Chondrocyte (in vitro differentiated cells): Measurements from ENCODE around the gene PLEKHH2. TPM values are rescaled to one million over a fixed set of nuclear protein-coding genes. Genes with fewer than 3 reads are reported as not detected.

ENCODE experiments used
- DNase-seq: peaks from one replicate; pipeline ENCODE4 v3.0.0; 2021; ENCODE audit warnings: mixed read lengths, low spot score
- H3K27ac Mint-ChIP-seq: one replicate; pipeline ENCODE4 v1.8.0; 2021; ENCODE audit warnings: mild to moderate bottlenecking, moderate library complexity, mixed read lengths; ENCODE audit not compliant: unreplicated experiment
- H3K27me3 Mint-ChIP-seq: 2 replicates; pipeline ENCODE4 v1.8.0; 2021; ENCODE audit warnings: low read depth, mixed read lengths
- H3K36me3 Mint-ChIP-seq: 2 replicates; pipeline ENCODE4 v1.8.0; 2021; ENCODE audit warnings: low read depth, mixed read lengths
- H3K4me1 Mint-ChIP-seq: 2 replicates; pipeline ENCODE4 v1.8.0; 2021; ENCODE audit warnings: low read depth, mild to moderate bottlenecking, mixed read lengths
- H3K4me3 Mint-ChIP-seq: one replicate; pipeline ENCODE4 v1.8.0; 2021; ENCODE audit warnings: mild to moderate bottlenecking, moderate library complexity, mixed read lengths; ENCODE audit not compliant: unreplicated experiment
- H3K9me3 Mint-ChIP-seq: 2 replicates; pipeline ENCODE4 v1.8.0; 2021; ENCODE audit warnings: low read depth, mixed read lengths
- total RNA-seq: library from RNA; stranded (reverse); gene quantifications from 3 replicates; pipeline ENCODE4 v1.2.1, GENCODE V29; 2021
- TF ChIP-seq, protein P1 (sequence below): fragments of 200-600 bp; sonication (generic); IDR thresholded peaks from 2 replicates; pipeline ENCODE4 v1.5.0; 2021; ENCODE audit warnings: antibody characterized with exemption, mild to moderate bottlenecking, moderate library complexity

PLEKHH2 gene
- total RNA-seq, 1 donor from 2014 or later = 4.9 TPM

DNA sequence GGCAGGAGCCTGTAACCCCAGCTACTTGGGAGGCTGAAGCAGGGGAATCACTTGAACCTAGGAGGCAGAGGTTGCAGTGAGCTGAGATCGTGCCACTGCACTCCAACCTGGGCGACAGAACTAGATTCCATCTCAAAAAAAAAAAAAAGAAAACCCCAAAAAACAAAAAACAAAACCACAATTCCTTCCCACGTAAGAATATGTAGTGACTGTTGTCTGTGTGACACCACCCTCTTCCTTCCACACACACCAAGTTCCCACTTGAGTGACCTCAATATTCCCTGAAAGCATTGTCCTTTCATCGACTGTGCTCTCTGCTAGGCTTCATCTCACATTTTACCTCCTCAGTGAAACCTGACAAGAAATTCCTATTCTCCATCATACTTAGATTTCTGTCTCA is 32.4 kb upstream of the PLEKHH2 start:
- TF ChIP-seq, protein P1, sequence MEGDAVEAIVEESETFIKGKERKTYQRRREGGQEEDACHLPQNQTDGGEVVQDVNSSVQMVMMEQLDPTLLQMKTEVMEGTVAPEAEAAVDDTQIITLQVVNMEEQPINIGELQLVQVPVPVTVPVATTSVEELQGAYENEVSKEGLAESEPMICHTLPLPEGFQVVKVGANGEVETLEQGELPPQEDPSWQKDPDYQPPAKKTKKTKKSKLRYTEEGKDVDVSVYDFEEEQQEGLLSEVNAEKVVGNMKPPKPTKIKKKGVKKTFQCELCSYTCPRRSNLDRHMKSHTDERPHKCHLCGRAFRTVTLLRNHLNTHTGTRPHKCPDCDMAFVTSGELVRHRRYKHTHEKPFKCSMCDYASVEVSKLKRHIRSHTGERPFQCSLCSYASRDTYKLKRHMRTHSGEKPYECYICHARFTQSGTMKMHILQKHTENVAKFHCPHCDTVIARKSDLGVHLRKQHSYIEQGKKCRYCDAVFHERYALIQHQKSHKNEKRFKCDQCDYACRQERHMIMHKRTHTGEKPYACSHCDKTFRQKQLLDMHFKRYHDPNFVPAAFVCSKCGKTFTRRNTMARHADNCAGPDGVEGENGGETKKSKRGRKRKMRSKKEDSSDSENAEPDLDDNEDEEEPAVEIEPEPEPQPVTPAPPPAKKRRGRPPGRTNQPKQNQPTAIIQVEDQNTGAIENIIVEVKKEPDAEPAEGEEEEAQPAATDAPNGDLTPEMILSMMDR = no peak
- Mint-ChIP-seq H3K27ac (no peak overlapping the region), H3K36me3 (no peaks in the 10 kb centered on the region), H3K4me1 (peaks cover 8% of the 10 kb centered on the region), H3K4me3 (no peak overlapping the region), H3K27me3 (no peaks in the 10 kb centered on the region), H3K9me3 (no peaks in the 10 kb centered on the region)
- DNase-seq = no peak

DNA sequence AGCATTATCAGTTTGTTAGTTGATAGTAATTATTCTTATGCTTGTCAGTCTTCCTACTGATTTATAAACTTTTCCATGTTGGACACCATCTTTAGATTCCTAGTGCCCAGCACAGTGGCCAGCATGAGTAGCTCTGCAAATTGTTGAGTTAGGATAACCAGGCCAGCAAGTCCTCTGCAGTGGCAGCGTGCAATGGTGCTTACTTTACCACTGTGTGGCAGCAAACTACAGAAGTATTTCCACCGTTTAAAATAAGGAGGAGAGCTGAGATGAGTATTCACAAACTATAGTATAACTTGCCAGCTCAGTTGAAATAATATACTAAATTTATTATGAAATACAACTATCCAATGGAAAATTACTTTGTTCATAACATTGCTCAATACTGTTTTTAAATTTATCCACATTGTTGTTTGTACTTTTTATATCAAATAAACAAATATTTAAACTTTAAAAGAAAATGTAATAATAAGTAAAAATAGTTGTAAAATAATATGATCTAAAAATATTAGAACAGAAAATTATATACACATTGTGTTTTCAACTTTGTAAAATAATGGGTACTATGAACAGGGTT is 31.9 kb upstream of the PLEKHH2 start:
- H3K4me3 Mint-ChIP-seq = no peak overlapping the region
- TF ChIP-seq, protein P1 = peak; percentile 84
- H3K4me1 Mint-ChIP-seq = peaks cover 8% of the 10 kb centered on the region
- no peak overlapping the region for H3K27ac Mint-ChIP-seq
- no peak for DNase-seq
- H3K9me3 Mint-ChIP-seq = no peaks in the 10 kb centered on the region
- no peaks in the 10 kb centered on the region for H3K36me3 Mint-ChIP-seq
- H3K27me3 Mint-ChIP-seq = no peaks in the 10 kb centered on the region

DNA sequence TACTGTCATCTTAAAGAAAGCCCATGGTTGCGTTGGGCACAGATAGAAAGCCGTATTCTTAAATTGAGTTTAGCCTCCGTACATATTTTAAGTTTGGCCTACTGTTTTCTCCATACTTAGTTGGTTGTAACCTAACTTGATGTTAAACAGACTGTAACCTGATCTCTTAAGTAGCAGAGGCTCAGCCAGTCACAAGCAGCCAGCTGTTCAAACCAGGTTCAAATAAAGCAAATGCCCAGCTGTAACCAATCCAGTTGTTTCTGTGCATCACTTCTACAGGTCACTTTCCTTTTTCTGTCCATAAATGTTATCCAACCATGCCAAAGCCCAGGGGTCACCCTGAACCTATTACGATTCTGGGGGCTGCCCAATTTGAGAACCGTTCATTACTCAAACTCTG is 31.2 kb upstream of the PLEKHH2 start:
- Mint-ChIP-seq H3K36me3 (no peaks in the 10 kb centered on the region), H3K4me1 (peaks cover 8% of the 10 kb centered on the region), H3K9me3 (no peaks in the 10 kb centered on the region), H3K27ac (no peak overlapping the region), H3K4me3 (no peak overlapping the region), H3K27me3 (no peaks in the 10 kb centered on the region)
- TF ChIP-seq, protein P1 = no peak
- DNase-seq = no peak

DNA sequence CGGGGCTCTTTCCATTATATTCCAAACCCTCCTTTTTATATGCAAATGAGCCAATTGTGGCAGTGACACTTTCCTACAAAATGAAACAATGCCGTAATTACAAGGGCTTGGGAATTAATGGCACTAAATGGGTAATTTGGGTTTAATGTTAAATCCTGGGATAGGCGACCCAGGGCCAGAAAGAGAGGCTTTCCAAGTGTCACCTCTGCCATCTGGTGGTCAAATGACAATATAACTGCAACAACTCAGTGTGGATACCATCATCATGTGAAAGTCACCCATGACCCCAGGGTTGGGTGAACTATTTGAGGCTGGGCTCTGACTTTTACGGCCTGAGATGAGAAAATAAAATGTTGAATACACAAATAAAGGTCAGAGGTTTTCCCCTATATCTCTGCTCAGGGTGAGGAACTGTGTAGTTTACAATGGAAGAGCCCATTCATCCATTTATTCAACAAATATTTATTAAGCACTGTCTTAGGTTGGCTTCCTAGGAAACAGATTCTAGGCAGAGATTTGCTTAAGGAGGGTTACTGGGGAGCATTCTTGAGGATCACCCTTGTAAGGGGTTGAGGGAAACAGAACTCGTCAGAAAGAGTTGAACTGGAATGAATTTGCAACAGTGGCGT is 27.7 kb upstream of the PLEKHH2 start:
- Mint-ChIP-seq H3K27ac (no peak overlapping the region), H3K9me3 (no peaks in the 10 kb centered on the region), H3K4me1 (peaks cover 13% of the 10 kb centered on the region), H3K27me3 (no peaks in the 10 kb centered on the region), H3K36me3 (no peaks in the 10 kb centered on the region), H3K4me3 (no peak overlapping the region)
- TF ChIP-seq, protein P1 = peak; percentile 91
- no peak for DNase-seq

DNA sequence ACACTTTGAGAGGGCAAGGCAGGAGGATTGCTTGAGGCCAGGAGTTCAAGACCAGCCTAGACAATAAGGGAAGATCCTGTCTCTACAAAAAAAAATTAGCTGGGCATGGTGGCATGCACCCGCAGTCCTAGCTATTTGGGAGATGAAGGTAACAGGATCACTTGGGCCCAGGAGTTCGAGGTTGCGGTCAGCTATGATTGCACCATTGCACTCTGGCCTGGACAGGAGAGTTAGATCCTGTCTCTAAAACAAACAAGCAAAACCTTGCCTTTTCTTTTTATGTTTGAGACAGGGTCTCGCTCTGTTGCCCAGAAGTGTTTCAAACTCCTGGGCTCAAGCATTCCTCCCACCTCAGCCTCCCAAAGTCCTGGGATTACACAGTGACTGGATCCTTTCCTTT is 26.7 kb upstream of the PLEKHH2 start:
- Mint-ChIP-seq H3K4me3 (no peak overlapping the region), H3K36me3 (no peaks in the 10 kb centered on the region), H3K27ac (no peak overlapping the region), H3K9me3 (no peaks in the 10 kb centered on the region), H3K4me1 (peaks cover 13% of the 10 kb centered on the region), H3K27me3 (no peaks in the 10 kb centered on the region)
- TF ChIP-seq, protein P1 = no peak
- DNase-seq = no peak
